HG02943 (cell line): Measurements from ENCODE around the gene TUBA8.

Experiments
- ATAC-seq: cut with Tn5 transposase; IDR thresholded peaks from one replicate; pipeline ENCODE4 v1.9.1; 2021; ENCODE audit warnings: mild to moderate bottlenecking, low read depth, moderate library complexity; ENCODE audit not compliant: unreplicated experiment

TUBA8 gene

GRCh38 chr22:18075720-18076497 lies 34.7 kb upstream of the TUBA8 start:
- no peak for ATAC-seq

- peak; percentile 3 for ATAC-seq
Observed at GRCh38 chr22:18077087-18077638, 33.4 kb upstream of the TUBA8 start.

GRCh38 chr22:18077639-18078328 lies 32.8 kb upstream of the TUBA8 start, which contains the start of gene PEX26:
Gene PEX26, plus strand, starts transcription at chr22:18077990. Its CDS starts 387 bp downstream, at chr22:18078377.
- peak; percentile 88 for ATAC-seq

GRCh38 chr22:18078329-18079041 lies 32.1 kb upstream of the TUBA8 start:
- ATAC-seq, result peak; percentile 32

- no peak for ATAC-seq
Observed at GRCh38 chr22:18079706-18080233, 30.8 kb upstream of the TUBA8 start.

GRCh38 chr22:18081416-18081815 lies 29.2 kb upstream of the TUBA8 start:
- ATAC-seq, result no peak

- no peak for ATAC-seq
Observed at GRCh38 chr22:18082467-18082866, 28.1 kb upstream of the TUBA8 start.

- no peak for ATAC-seq
Observed at GRCh38 chr22:18083406-18083805, 27.2 kb upstream of the TUBA8 start.

- ATAC-seq, result no peak
Observed at GRCh38 chr22:18085188-18085587, 25.4 kb upstream of the TUBA8 start.

- ATAC-seq, result no peak
Observed at GRCh38 chr22:18087350-18087855, 23.2 kb upstream of the TUBA8 start.

- ATAC-seq, result no peak
Observed at GRCh38 chr22:18088825-18089568, 21.6 kb upstream of the TUBA8 start.

GRCh38 chr22:18090286-18090685 lies 20.3 kb upstream of the TUBA8 start:
- ATAC-seq, result no peak

- ATAC-seq, result no peak
Observed at GRCh38 chr22:18091478-18091877, 19.1 kb upstream of the TUBA8 start.

- ATAC-seq, result no peak
Observed at GRCh38 chr22:18091916-18092526, 18.6 kb upstream of the TUBA8 start.

- ATAC-seq, result no peak
Observed at GRCh38 chr22:18093661-18094060, 16.9 kb upstream of the TUBA8 start.

GRCh38 chr22:18095101-18095805 lies 15.4 kb upstream of the TUBA8 start:
- no peak for ATAC-seq

- ATAC-seq, result no peak
Observed at GRCh38 chr22:18096823-18097222, 13.8 kb upstream of the TUBA8 start.

GRCh38 chr22:18100781-18101180 lies 9.8 kb upstream of the TUBA8 start:
- no peak for ATAC-seq

GRCh38 chr22:18101536-18101935 lies 9.1 kb upstream of the TUBA8 start:
- ATAC-seq, result no peak
